ENCODE data around the gene CLDN18.

Gene CLDN18

DNA sequence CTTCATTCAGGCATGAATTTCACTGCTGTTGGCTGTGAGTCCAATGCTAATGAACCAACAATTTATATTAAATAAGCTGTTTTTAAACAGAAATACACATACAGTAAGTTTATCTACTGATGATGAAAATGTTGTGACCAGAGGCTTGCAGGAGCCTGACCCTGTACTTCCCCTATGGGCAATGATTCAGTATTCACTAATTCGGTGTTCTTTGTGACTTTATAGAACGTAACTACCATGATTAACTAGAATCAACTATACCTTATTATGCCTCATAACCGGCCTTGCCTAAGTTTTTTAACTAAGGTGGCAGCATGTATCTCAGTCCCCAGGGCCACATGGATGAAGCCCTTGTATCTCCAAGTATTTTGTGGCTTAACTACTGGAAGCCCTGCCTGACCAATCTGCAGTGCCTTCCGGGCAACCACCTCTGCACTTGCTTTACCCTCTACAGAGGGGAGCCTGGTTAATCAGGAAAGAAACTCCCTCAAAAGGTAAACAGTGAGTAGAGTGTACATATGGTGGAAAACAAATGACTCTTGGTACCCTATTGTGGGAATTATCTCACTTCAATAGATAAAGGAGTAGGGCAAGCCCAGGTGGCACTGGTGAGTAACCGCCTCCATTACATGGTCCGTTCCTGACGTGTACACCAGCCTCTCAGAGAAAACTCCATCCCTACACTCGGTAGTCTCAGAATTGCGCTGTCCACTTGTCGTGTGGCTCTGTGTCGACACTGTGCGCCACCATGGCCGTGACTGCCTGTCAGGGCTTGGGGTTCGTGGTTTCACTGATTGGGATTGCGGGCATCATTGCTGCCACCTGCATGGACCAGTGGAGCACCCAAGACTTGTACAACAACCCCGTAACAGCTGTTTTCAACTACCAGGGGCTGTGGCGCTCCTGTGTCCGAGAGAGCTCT, 11.6 kb upstream of the CLDN18 start:
- Histone ChIP-seq H3K36me3 (ENCODE audit: control insufficient read depth, insufficient read depth, low read length) (no peaks in the 10 kb centered on the region), H3K27ac (ENCODE audit: low read depth, low read length) (no peak overlapping the region), H3K4me3 (ENCODE audit: low read depth, low read length) (no peak overlapping the region), H3K27me3 (ENCODE audit: control insufficient read depth, insufficient read depth, low read length) (no peaks in the 10 kb centered on the region), H3K9me3 (ENCODE audit: control insufficient read depth, insufficient read depth, low read depth, low read length) (peaks cover 10% of the 10 kb centered on the region; the same call in 1 of the 2 replicates), H3K9ac (ENCODE audit: low read length) (no peak overlapping the region), H3K4me1 (ENCODE audit: control insufficient read depth, insufficient read depth, low read length) (no peaks in the 10 kb centered on the region)

DNA sequence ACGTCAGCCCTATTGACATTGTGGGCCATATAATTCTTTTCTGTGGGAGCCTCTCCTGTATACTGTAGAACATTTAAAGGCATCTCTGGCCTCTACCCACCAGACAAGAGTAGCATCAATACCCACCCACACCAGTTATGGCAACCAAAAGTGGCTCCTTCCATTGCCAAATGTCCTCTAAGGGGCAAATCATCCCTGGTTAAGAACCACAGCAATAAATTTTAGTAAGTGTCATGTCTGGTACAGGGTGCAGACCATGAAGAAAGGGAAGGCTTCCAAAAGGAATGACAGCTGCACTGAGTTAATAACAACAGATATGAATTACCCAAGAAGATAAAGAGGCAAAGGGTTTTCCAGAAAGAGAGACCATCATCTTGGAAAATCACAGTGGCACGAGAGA, 6.9 kb upstream of the CLDN18 start:
- Histone ChIP-seq H3K9ac (ENCODE audit: low read length) (no peak overlapping the region), H3K27me3 (ENCODE audit: control insufficient read depth, insufficient read depth, low read length) (no peaks in the 10 kb centered on the region), H3K9me3 (ENCODE audit: control insufficient read depth, insufficient read depth, low read depth, low read length) (no peaks in the 10 kb centered on the region), H3K4me3 (ENCODE audit: low read depth, low read length) (no peak overlapping the region), H3K36me3 (ENCODE audit: control insufficient read depth, insufficient read depth, low read length) (no peaks in the 10 kb centered on the region), H3K27ac (ENCODE audit: low read depth, low read length) (no peak overlapping the region), H3K4me1 (ENCODE audit: control insufficient read depth, insufficient read depth, low read length) (no peaks in the 10 kb centered on the region)

DNA sequence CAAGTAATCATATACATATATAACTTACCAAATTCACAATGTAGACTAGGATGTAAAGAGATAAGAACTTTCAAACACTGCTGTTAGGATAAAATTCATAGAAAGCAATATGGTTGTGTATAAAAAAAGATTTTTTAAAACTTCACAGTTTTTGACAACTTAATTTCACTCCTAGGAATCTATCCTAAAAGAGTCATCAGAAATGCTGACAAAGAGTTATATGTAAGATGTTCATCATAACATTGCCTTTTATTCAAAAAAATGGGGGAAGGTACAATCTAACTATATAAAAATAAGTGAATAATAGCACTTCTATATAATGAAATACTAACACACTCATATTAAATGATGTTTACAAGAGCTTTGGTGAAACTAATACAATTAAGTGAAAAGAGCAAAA, 4.3 kb upstream of the CLDN18 start:
- Histone ChIP-seq H3K9me3 (ENCODE audit: control insufficient read depth, insufficient read depth, low read depth, low read length) (no peaks in the 10 kb centered on the region), H3K36me3 (ENCODE audit: control insufficient read depth, insufficient read depth, low read length) (no peaks in the 10 kb centered on the region), H3K27ac (ENCODE audit: low read depth, low read length) (no peak overlapping the region), H3K27me3 (ENCODE audit: control insufficient read depth, insufficient read depth, low read length) (no peaks in the 10 kb centered on the region), H3K9ac (ENCODE audit: low read length) (no peak overlapping the region), H3K4me1 (ENCODE audit: control insufficient read depth, insufficient read depth, low read length) (no peaks in the 10 kb centered on the region), H3K4me3 (ENCODE audit: low read depth, low read length) (no peak overlapping the region)

DNA sequence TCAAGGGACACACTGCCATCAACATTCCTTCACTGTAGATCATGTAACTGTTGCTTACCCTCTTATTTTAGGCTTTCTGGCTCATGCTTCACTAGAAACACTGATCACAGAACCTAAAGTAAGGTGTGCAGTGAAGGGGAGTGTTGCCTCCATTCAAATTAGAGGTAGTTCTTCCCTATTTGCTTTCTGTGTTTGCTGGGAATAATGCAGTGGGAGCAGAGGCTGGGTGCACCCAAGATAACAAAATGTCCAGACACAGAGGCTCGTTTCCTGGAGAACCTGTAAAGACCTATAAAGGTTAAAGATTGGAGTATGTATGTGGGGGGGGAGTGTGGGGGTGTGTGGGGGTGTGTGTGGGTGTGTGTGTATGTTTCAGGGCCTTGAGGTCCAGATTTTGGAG, 2.1 kb upstream of the CLDN18 start:
- Histone ChIP-seq H3K27me3 (ENCODE audit: control insufficient read depth, insufficient read depth, low read length) (no peaks in the 10 kb centered on the region), H3K27ac (ENCODE audit: low read depth, low read length) (no peak overlapping the region), H3K4me1 (ENCODE audit: control insufficient read depth, insufficient read depth, low read length) (no peaks in the 10 kb centered on the region), H3K36me3 (ENCODE audit: control insufficient read depth, insufficient read depth, low read length) (no peaks in the 10 kb centered on the region), H3K9me3 (ENCODE audit: control insufficient read depth, insufficient read depth, low read depth, low read length) (no peaks in the 10 kb centered on the region), H3K9ac (ENCODE audit: low read length) (no peak overlapping the region), H3K4me3 (ENCODE audit: low read depth, low read length) (no peak overlapping the region)

DNA sequence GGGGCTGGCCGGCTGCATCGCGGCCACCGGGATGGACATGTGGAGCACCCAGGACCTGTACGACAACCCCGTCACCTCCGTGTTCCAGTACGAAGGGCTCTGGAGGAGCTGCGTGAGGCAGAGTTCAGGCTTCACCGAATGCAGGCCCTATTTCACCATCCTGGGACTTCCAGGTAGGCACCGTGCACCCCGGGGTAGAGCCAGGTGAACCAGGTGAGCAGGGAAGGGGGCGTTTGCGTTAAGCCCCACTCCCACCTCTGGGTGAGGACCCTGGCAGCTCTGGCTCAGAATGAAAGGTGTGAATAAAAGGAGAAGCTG, 267 bp downstream of the CLDN18 start:
- no peaks in the 10 kb centered on the region for H3K4me1 ChIP-seq (ENCODE audit: control insufficient read depth, insufficient read depth, low read length)
- no peak overlapping the region for H3K9ac ChIP-seq (ENCODE audit: low read length)
- H3K27me3 ChIP-seq (ENCODE audit: control insufficient read depth, insufficient read depth, low read length) = no peaks in the 10 kb centered on the region
- H3K9me3 ChIP-seq (ENCODE audit: control insufficient read depth, insufficient read depth, low read depth, low read length) = peaks cover 3% of the 10 kb centered on the region; the same call in 1 of the 2 replicates
- H3K4me3 ChIP-seq (ENCODE audit: low read depth, low read length) = no peak overlapping the region
- no peaks in the 10 kb centered on the region for H3K36me3 ChIP-seq (ENCODE audit: control insufficient read depth, insufficient read depth, low read length)
- no peak overlapping the region for H3K27ac ChIP-seq (ENCODE audit: low read depth, low read length)

DNA sequence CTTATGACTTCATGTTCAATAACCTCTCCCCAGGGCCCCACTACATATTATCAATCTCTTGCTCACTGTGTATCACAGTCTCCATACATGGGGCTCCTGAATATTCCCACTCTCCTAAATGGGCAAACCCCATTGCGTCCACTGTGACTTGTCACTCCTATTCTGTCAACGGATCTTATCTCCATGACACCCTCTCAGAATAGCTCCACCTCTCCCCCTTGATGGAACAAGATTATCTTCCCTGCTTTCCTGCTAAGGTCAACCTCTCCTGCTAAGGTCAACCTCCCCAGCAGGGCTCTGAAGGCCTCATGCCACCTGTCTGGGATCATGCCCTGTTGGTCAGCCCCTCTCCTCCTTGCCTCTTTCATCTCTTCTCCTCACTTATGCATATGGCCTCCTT, 1.8 kb downstream of the CLDN18 start:
- Histone ChIP-seq H3K27ac (ENCODE audit: low read depth, low read length) (no peak overlapping the region), H3K36me3 (ENCODE audit: control insufficient read depth, insufficient read depth, low read length) (no peaks in the 10 kb centered on the region), H3K9ac (ENCODE audit: low read length) (no peak overlapping the region), H3K9me3 (ENCODE audit: control insufficient read depth, insufficient read depth, low read depth, low read length) (peaks cover 3% of the 10 kb centered on the region; the same call in 1 of the 2 replicates), H3K27me3 (ENCODE audit: control insufficient read depth, insufficient read depth, low read length) (no peaks in the 10 kb centered on the region), H3K4me1 (ENCODE audit: control insufficient read depth, insufficient read depth, low read length) (no peaks in the 10 kb centered on the region), H3K4me3 (ENCODE audit: low read depth, low read length) (no peak overlapping the region)

DNA sequence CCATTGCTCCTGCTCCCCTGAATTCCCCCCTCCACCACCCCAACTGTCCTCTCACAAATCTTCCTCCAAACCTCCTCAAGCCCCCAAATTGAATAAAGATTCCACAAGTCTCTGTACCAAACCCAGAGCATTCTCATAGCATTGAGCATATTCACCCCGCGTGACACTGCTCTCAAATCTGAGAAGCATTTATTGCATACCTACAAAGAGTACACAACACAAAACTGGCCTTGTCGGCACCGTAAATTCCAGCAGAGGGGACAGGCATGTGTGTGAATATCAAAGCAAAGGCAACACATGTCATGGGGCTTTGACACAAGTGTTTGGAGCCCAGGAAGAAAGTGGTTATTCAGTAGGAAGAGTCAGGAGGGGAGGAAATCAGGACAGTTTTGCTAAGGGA, 2.6 kb downstream of the CLDN18 start:
- H3K9me3 ChIP-seq (ENCODE audit: control insufficient read depth, insufficient read depth, low read depth, low read length) = peaks cover 3% of the 10 kb centered on the region; the same call in 1 of the 2 replicates
- no peaks in the 10 kb centered on the region for H3K4me1 ChIP-seq (ENCODE audit: control insufficient read depth, insufficient read depth, low read length)
- no peak overlapping the region for H3K4me3 ChIP-seq (ENCODE audit: low read depth, low read length)
- no peak overlapping the region for H3K27ac ChIP-seq (ENCODE audit: low read depth, low read length)
- no peak overlapping the region for H3K9ac ChIP-seq (ENCODE audit: low read length)
- no peaks in the 10 kb centered on the region for H3K27me3 ChIP-seq (ENCODE audit: control insufficient read depth, insufficient read depth, low read length)
- no peaks in the 10 kb centered on the region for H3K36me3 ChIP-seq (ENCODE audit: control insufficient read depth, insufficient read depth, low read length)

DNA sequence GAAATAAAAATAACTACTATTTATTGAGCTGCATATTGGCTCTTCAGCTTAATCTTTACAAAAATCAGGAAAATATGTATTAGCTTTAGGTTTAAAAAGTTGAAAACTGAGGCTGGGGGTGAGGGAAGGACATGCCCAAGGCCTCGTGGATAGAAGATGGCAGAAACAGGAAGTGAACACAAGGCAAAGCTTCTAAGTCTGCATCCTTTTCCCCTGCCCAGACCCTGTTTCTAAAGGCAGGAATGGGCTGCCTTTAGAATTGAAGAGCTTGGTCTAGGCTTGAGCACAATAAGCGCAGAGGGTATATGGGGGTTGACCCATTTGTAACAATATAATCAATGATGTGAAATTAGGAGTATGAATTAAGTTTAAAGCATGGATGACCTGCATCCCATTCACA, 6.1 kb downstream of the CLDN18 start:
- Histone ChIP-seq H3K4me3 (ENCODE audit: low read depth, low read length) (no peak overlapping the region), H3K9ac (ENCODE audit: low read length) (no peak overlapping the region), H3K9me3 (ENCODE audit: control insufficient read depth, insufficient read depth, low read depth, low read length) (peaks cover 7% of the 10 kb centered on the region; the same call in 1 of the 2 replicates), H3K36me3 (ENCODE audit: control insufficient read depth, insufficient read depth, low read length) (no peaks in the 10 kb centered on the region), H3K4me1 (ENCODE audit: control insufficient read depth, insufficient read depth, low read length) (no peaks in the 10 kb centered on the region), H3K27ac (ENCODE audit: low read depth, low read length) (no peak overlapping the region), H3K27me3 (ENCODE audit: control insufficient read depth, insufficient read depth, low read length) (no peaks in the 10 kb centered on the region)

DNA sequence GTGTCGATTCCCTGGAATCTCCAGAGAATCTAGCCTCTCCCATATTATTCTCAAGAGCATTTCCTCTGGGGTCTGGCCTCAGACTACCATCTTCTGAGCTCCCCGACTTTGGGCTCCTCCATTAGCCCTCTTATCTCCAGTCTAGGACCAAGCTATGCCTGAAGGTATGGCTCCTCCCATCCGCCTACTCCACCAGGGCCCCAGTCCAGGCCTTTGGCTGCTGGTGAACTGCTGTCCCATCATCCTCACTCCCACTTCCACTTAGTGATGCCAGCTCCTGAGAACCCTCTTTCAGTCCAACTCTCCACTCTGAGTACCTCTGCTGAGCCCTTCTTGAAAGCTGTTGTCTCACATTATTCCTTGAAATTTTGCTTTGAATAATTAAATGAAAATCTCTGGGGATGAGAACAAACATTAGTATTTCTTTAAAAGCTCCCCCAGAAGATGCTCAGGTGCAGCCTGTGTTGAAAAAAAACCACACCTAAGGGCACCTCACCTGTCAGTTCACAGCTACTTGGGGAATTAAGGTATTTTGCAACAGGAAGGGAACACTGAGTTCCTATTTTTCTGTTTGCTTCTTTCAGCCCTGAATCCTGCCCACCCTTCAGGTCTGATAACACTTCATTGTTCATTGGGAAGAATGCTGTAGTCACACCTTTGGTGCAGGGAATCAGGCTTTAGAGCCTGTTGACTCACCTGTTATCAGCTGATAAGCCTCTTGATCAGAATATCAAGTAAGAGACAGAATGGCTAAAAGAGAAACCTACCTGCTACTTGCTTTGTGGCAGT, 9.5 kb downstream of the CLDN18 start:
- Histone ChIP-seq H3K4me3 (ENCODE audit: low read depth, low read length) (no peak overlapping the region), H3K27me3 (ENCODE audit: control insufficient read depth, insufficient read depth, low read length) (no peaks in the 10 kb centered on the region), H3K27ac (ENCODE audit: low read depth, low read length) (no peak overlapping the region), H3K4me1 (ENCODE audit: control insufficient read depth, insufficient read depth, low read length) (no peaks in the 10 kb centered on the region), H3K36me3 (ENCODE audit: control insufficient read depth, insufficient read depth, low read length) (no peaks in the 10 kb centered on the region), H3K9ac (ENCODE audit: low read length) (no peak overlapping the region), H3K9me3 (ENCODE audit: control insufficient read depth, insufficient read depth, low read depth, low read length) (peaks cover 4% of the 10 kb centered on the region; the same call in 1 of the 2 replicates)

DNA sequence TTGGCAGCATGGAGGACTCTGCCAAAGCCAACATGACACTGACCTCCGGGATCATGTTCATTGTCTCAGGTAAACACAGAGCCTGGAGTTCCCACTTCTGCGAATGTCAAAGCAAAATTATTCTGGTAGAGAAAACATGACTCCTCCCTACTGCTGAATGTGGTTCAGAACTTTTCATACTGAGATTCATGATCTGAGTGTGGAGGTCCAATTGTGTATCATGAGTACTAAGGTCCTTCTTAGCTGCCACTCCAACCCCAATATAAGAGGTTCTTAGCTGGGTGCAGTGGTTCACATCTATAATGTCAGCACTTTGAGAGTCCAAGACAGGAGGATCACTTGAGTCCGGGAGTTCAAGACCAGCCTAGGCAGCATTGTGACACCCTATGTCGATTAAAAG, 13.8 kb downstream of the CLDN18 start:
- H3K4me1 ChIP-seq (ENCODE audit: control insufficient read depth, insufficient read depth, low read length) = no peaks in the 10 kb centered on the region
- no peaks in the 10 kb centered on the region for H3K9me3 ChIP-seq (ENCODE audit: control insufficient read depth, insufficient read depth, low read depth, low read length)
- H3K27me3 ChIP-seq (ENCODE audit: control insufficient read depth, insufficient read depth, low read length) = no peaks in the 10 kb centered on the region
- H3K4me3 ChIP-seq (ENCODE audit: low read depth, low read length) = no peak overlapping the region
- no peaks in the 10 kb centered on the region for H3K36me3 ChIP-seq (ENCODE audit: control insufficient read depth, insufficient read depth, low read length)
- H3K27ac ChIP-seq (ENCODE audit: low read depth, low read length) = no peak overlapping the region
- H3K9ac ChIP-seq (ENCODE audit: low read length) = no peak overlapping the region

DNA sequence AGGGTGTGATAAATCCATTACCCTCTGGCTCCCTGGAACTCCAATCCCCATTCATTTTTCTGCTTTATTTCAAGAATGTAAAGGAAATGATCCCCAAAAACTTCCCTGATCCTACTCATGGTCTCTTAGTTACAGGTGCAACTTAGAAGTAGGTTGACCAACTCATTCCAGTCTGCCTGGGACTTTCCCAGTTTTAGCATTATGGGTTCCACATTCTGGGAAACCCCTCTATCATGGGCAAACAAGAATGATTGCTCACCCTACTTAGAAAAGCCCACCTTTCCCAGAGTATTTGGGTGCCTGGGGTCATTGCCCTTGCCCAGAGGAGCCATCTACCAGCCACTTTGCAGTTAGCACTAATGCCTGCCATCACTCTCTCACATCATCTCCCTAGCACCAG, 15.6 kb downstream of the CLDN18 start:
- no peaks in the 10 kb centered on the region for H3K27me3 ChIP-seq (ENCODE audit: control insufficient read depth, insufficient read depth, low read length)
- no peak overlapping the region for H3K9ac ChIP-seq (ENCODE audit: low read length)
- H3K9me3 ChIP-seq (ENCODE audit: control insufficient read depth, insufficient read depth, low read depth, low read length) = no peaks in the 10 kb centered on the region
- no peak overlapping the region for H3K4me3 ChIP-seq (ENCODE audit: low read depth, low read length)
- no peak overlapping the region for H3K27ac ChIP-seq (ENCODE audit: low read depth, low read length)
- H3K36me3 ChIP-seq (ENCODE audit: control insufficient read depth, insufficient read depth, low read length) = no peaks in the 10 kb centered on the region
- no peaks in the 10 kb centered on the region for H3K4me1 ChIP-seq (ENCODE audit: control insufficient read depth, insufficient read depth, low read length)
